ENCODE measurements around the gene CHAF1A.
A peak's percentile ranks its signal among the peaks of the same experiment; 100 is the strongest.

Gene CHAF1A

GRCh38 chr19:4464815-4465581 lies 62.6 kb downstream of the CHAF1A start:
- no peak for DNase-seq

- DNase-seq = no peak
These were observed 65.4 kb downstream of the CHAF1A start for GRCh38 chr19:4467835-4468234.

GRCh38 chr19:4471403-4472173 lies 69.1 kb downstream of the CHAF1A start:
- peak; percentile 61 for DNase-seq

- DNase-seq = peak; percentile 93
These were observed 69.9 kb downstream of the CHAF1A start, which contains the start of gene HDGFL2 for GRCh38 chr19:4472174-4472974. HDGFL2 (plus strand) TSS chr19:4472297; CDS start chr19:4472351, 54 bp downstream.

GRCh38 chr19:4473011-4473762 lies 70.7 kb downstream of the CHAF1A start:
- no peak for DNase-seq

GRCh38 chr19:4473763-4474513 lies 71.5 kb downstream of the CHAF1A start:
- no peak for DNase-seq

GRCh38 chr19:4474514-4475022 lies 72.1 kb downstream of the CHAF1A start:
- DNase-seq = no peak

GRCh38 chr19:4477034-4477801 lies 74.8 kb downstream of the CHAF1A start:
- no peak for DNase-seq

- DNase-seq = no peak
These were observed 80.4 kb downstream of the CHAF1A start for GRCh38 chr19:4482721-4483364.

GRCh38 chr19:4483385-4483784 lies 80.9 kb downstream of the CHAF1A start:
- DNase-seq = no peak

GRCh38 chr19:4487572-4487971 lies 85.1 kb downstream of the CHAF1A start:
- DNase-seq = no peak

GRCh38 chr19:4488496-4488895 lies 86.1 kb downstream of the CHAF1A start:
- no peak for DNase-seq

- DNase-seq = no peak
These were observed 89.0 kb downstream of the CHAF1A start for GRCh38 chr19:4491446-4491845.

GRCh38 chr19:4492337-4493103 lies 90.1 kb downstream of the CHAF1A start:
- DNase-seq = no peak

All from activated gamma-delta T cell (primary cell).